Peyer's patch (tissue), 4 donors: ENCODE measurements around the gene PDSS2.

ENCODE experiments used
- POLR2A ChIP-seq, 2 donors: fragments of 450-650 bp; IDR thresholded peaks; one replicate each; pipeline ENCODE4 v1.5.1; 2017; ENCODE audit warnings: antibody characterized with exemption in 2 of 2, mild to moderate bottlenecking in 2 of 2, moderate library complexity in 2 of 2
- TF ChIP-seq, protein P1 (sequence below), 6 experiments: fragments of 450-650 bp in 4 of 6; fragments of 200-600 bp in 2 of 6; sonication (generic) in 1 of 6; IDR thresholded peaks; one replicate each; pipeline ENCODE4 v1.5.1; 2017 to 2019; ENCODE audit warnings: antibody characterized with exemption in 6 of 6, mild to moderate bottlenecking in 3 of 6, moderate library complexity in 1 of 6

DNA sequence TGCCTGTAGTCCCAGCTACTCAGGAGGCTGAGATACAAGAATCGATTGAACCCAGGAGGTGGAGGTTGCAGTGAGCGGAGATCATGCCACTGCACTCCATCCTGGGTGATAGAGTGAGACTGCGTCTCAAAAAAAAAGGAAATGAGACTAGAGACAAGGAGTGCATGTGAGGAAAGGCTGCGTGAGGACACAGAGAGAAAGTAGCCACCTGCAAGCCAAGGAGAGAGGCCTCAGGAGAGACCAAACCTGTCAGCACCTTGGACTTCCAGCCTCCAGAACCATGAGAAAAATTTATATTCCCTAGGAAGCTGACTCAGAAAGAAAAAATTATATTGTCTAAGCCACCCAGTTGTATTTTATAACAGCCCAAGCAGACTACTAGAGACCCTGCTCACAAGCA is 336.6 kb downstream of the PDSS2 start:
- TF ChIP-seq POLR2A (IDR thresholded peaks at IDR 0.05), result no peak
- TF ChIP-seq, protein P1, sequence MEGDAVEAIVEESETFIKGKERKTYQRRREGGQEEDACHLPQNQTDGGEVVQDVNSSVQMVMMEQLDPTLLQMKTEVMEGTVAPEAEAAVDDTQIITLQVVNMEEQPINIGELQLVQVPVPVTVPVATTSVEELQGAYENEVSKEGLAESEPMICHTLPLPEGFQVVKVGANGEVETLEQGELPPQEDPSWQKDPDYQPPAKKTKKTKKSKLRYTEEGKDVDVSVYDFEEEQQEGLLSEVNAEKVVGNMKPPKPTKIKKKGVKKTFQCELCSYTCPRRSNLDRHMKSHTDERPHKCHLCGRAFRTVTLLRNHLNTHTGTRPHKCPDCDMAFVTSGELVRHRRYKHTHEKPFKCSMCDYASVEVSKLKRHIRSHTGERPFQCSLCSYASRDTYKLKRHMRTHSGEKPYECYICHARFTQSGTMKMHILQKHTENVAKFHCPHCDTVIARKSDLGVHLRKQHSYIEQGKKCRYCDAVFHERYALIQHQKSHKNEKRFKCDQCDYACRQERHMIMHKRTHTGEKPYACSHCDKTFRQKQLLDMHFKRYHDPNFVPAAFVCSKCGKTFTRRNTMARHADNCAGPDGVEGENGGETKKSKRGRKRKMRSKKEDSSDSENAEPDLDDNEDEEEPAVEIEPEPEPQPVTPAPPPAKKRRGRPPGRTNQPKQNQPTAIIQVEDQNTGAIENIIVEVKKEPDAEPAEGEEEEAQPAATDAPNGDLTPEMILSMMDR (IDR thresholded peaks at IDR 0.05), result no peak
